ENCODE results near the gene TCF7L2. TPM values are rescaled to one million over a fixed set of nuclear protein-coding genes. Genes with fewer than 3 reads are reported as not detected.

The TCF7L2 gene
- total RNA-seq, 2 experiments from 2014 or later = 1.3 to 8.5 TPM

DNA sequence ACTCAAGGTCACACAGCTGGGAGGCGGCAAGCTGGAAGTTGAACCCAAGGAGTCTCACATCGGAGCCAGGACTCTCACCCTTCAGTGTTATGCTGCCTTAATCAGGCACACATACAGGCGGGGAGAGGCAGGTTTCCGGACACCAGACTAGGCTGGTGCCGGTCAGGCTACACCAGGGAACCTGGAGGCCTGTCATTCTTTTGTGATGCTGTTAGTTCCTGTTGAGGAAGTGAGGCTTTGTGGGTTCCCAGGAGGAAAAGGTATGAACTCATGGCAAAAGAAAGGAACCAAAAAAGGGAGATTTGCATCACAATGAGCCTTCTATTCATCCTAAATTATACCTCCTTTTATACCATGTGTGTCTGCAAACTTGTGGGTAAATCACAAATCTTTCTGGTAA is 103.8 kb downstream of the TCF7L2 start:
- no peak for DNase-seq (ENCODE audit: low spot score)
- ChIA-PET CTCF (ENCODE audit: unreplicated experiment) (no interaction called here), POLR2A (no interaction called here)
- Histone ChIP-seq H4K20me1 (ENCODE audit: insufficient read depth, low read length) (peaks cover 4% of the 10 kb centered on the region; the same call in 1 of the 2 replicates), H3K27ac (ENCODE audit: low read depth, low read length, poor library complexity, severe bottlenecking) (no peak overlapping the region), H3K9me2 (ENCODE audit: insufficient read depth, low read length) (no peaks in the 10 kb centered on the region), H3K79me2 (ENCODE audit: insufficient read depth, low read depth, low read length) (no peaks in the 10 kb centered on the region), H3K4me2 (ENCODE audit: low read length) (no peak overlapping the region), H3K9me3 (ENCODE audit: low read length) (no peaks in the 10 kb centered on the region), H2AFZ (ENCODE audit: low read length) (no peak overlapping the region), H3K4me3 (ENCODE audit: low read depth, low read length, poor library complexity, severe bottlenecking) (no peak overlapping the region), H3K36me3 (ENCODE audit: insufficient read depth, low read length) (no peaks in the 10 kb centered on the region), H3K4me1 (ENCODE audit: insufficient read depth, low read length, poor library complexity, severe bottlenecking) (no peaks in the 10 kb centered on the region)
- intact Hi-C loops (cut with micrococcal nuclease; ENCODE audit: unreplicated experiment) = no loop called here
- BruUV-seq (replicated peaks) = no TSS peak
- TF ChIP-seq, protein P1, sequence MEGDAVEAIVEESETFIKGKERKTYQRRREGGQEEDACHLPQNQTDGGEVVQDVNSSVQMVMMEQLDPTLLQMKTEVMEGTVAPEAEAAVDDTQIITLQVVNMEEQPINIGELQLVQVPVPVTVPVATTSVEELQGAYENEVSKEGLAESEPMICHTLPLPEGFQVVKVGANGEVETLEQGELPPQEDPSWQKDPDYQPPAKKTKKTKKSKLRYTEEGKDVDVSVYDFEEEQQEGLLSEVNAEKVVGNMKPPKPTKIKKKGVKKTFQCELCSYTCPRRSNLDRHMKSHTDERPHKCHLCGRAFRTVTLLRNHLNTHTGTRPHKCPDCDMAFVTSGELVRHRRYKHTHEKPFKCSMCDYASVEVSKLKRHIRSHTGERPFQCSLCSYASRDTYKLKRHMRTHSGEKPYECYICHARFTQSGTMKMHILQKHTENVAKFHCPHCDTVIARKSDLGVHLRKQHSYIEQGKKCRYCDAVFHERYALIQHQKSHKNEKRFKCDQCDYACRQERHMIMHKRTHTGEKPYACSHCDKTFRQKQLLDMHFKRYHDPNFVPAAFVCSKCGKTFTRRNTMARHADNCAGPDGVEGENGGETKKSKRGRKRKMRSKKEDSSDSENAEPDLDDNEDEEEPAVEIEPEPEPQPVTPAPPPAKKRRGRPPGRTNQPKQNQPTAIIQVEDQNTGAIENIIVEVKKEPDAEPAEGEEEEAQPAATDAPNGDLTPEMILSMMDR (conservative IDR thresholded peaks at IDR 0.05; ENCODE audit: low read length) = no peak
- no peak for TF ChIP-seq EZH2phosphoT487 (IDR thresholded peaks at IDR 0.05; ENCODE audit: borderline replicate concordance, low read depth, low read length)

DNA sequence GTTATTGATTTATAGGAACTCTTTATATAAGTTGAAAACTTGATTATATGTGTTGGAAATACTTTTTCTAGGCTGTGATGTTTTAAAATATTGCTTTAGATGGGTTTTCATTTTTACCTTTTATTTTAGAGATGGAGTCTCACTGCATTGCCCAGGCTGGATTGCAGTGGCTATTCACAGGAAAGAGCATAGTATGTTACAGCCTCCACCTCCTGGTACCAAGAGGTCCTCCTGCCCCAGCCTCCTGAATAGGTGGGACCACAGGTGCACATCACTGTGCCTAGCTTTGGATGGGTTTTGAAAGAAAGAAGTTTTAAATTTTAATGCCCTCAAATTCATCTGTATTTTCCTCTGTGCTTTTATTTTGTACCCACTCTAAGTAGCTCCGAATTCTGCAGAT is 105.4 kb downstream of the TCF7L2 start:
- Histone ChIP-seq H3K9me3 (ENCODE audit: low read length) (no peaks in the 10 kb centered on the region), H3K4me1 (ENCODE audit: insufficient read depth, low read length, poor library complexity, severe bottlenecking) (no peaks in the 10 kb centered on the region), H3K4me2 (ENCODE audit: low read length) (no peak overlapping the region), H3K36me3 (ENCODE audit: insufficient read depth, low read length) (no peaks in the 10 kb centered on the region), H3K4me3 (ENCODE audit: low read depth, low read length, poor library complexity, severe bottlenecking) (no peak overlapping the region), H3K27ac (ENCODE audit: low read depth, low read length, poor library complexity, severe bottlenecking) (no peak overlapping the region), H4K20me1 (ENCODE audit: insufficient read depth, low read length) (peaks cover 4% of the 10 kb centered on the region; the same call in 1 of the 2 replicates), H3K79me2 (ENCODE audit: insufficient read depth, low read depth, low read length) (no peaks in the 10 kb centered on the region), H3K9me2 (ENCODE audit: insufficient read depth, low read length) (no peaks in the 10 kb centered on the region), H2AFZ (ENCODE audit: low read length) (no peak overlapping the region)
- DNase-seq (ENCODE audit: low spot score) = no peak
- no peak for TF ChIP-seq EZH2phosphoT487 (IDR thresholded peaks at IDR 0.05; ENCODE audit: borderline replicate concordance, low read depth, low read length)
- TF ChIP-seq, protein P1 (conservative IDR thresholded peaks at IDR 0.05; ENCODE audit: low read length) = no peak
- intact Hi-C loops (cut with micrococcal nuclease; ENCODE audit: unreplicated experiment) = no loop called here
- CTCF ChIA-PET (ENCODE audit: unreplicated experiment) = no interaction called here
- POLR2A ChIA-PET = no interaction called here
- no TSS peak for BruUV-seq (replicated peaks)

DNA sequence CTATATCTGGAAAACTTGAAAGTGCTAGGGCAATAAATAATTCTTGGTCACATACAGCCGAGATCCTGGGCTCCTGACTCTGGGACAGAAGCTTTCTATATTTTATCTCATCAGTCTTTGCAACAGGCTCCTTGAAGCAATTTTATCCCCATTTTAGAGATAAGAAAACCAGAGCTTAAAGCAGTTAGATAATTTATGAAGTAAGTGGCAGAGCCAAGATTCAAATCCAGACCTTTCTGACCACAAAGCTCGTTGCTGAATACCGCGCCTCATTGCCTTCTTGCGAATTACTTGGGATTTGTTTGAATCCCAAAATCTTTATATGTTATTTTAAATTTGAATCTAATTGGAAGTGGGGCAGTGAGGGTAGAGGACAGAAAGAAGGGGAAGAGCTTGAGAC is 106.0 kb downstream of the TCF7L2 start:
- intact Hi-C loops (cut with micrococcal nuclease; ENCODE audit: unreplicated experiment) = no loop called here
- BruUV-seq (replicated peaks) = no TSS peak
- Histone ChIP-seq H3K27ac (ENCODE audit: low read depth, low read length, poor library complexity, severe bottlenecking) (no peak overlapping the region), H4K20me1 (ENCODE audit: insufficient read depth, low read length) (peaks cover 4% of the 10 kb centered on the region; the same call in 1 of the 2 replicates), H3K9me2 (ENCODE audit: insufficient read depth, low read length) (no peaks in the 10 kb centered on the region), H3K9me3 (ENCODE audit: low read length) (no peaks in the 10 kb centered on the region), H3K79me2 (ENCODE audit: insufficient read depth, low read depth, low read length) (no peaks in the 10 kb centered on the region), H3K4me3 (ENCODE audit: low read depth, low read length, poor library complexity, severe bottlenecking) (no peak overlapping the region), H3K4me2 (ENCODE audit: low read length) (no peak overlapping the region), H3K4me1 (ENCODE audit: insufficient read depth, low read length, poor library complexity, severe bottlenecking) (no peaks in the 10 kb centered on the region), H3K36me3 (ENCODE audit: insufficient read depth, low read length) (no peaks in the 10 kb centered on the region), H2AFZ (ENCODE audit: low read length) (no peak overlapping the region)
- ChIA-PET POLR2A (no interaction called here), CTCF (ENCODE audit: unreplicated experiment) (no interaction called here)
- DNase-seq (ENCODE audit: low spot score) = no peak
- TF ChIP-seq, protein P1 (conservative IDR thresholded peaks at IDR 0.05; ENCODE audit: low read length) = no peak
- no peak for TF ChIP-seq EZH2phosphoT487 (IDR thresholded peaks at IDR 0.05; ENCODE audit: borderline replicate concordance, low read depth, low read length)
